Activated T-cell treated with anti-CD3 and anti-CD28 coated beads, Interleukin-2, amount 50 U/mL, for 72 hours (primary cell): Measurements from ENCODE around the gene GNAI1. TPM values are rescaled to one million over a fixed set of nuclear protein-coding genes. Genes with fewer than 3 reads are reported as not detected.
"Not testable (repeated sequence)": the region's sequence is repeated elsewhere in the genome, so short reads cannot be mapped to it uniquely, and the experiment has no call there.

Experiments used
- ATAC-seq, 2 donors: fragments of 150-1000 bp; cut with Tn5 transposase; replicated peaks in 1 of 2; 2 replicates each; pipeline ENCODE4 v1.10.0; 2021; ENCODE audit warnings: moderate library complexity in 2 of 2, mild to moderate bottlenecking in 1 of 2
- DNase-seq, 2 donors: peaks; one replicate each; pipeline ENCODE4 v3.0.0; 2021 to 2022; ENCODE audit warnings: mixed read lengths in 1 of 2
- H3K27ac Mint-ChIP-seq: one replicate; pipeline ENCODE4 v1.8.0; 2022; ENCODE audit warnings: mild to moderate bottlenecking, moderate library complexity, mixed read lengths
- H3K27me3 Mint-ChIP-seq: one replicate; pipeline ENCODE4 v1.8.0; 2022; ENCODE audit warnings: low read depth, mixed read lengths
- H3K36me3 Mint-ChIP-seq, 2 donors: one replicate each; pipeline ENCODE4 v1.8.0; 2022; ENCODE audit warnings: mixed read lengths in 2 of 2, mild to moderate bottlenecking in 1 of 2; ENCODE audit not compliant: insufficient read depth in 2 of 2
- H3K4me1 Mint-ChIP-seq: one replicate; pipeline ENCODE4 v1.8.0; 2022; ENCODE audit warnings: low read depth, mixed read lengths
- H3K4me3 Mint-ChIP-seq, 2 donors: one replicate each; pipeline ENCODE4 v1.8.0; 2022; ENCODE audit warnings: mild to moderate bottlenecking in 2 of 2, mixed read lengths in 2 of 2, moderate library complexity in 2 of 2
- H3K9me3 Mint-ChIP-seq, 2 donors: one replicate each; pipeline ENCODE4 v1.8.0; 2022; ENCODE audit warnings: mixed read lengths in 2 of 2
- total RNA-seq, 2 donors: library from RNA; stranded (reverse); gene quantifications; one replicate each; pipeline ENCODE4 v1.2.3, GENCODE V29; 2022

The GNAI1 gene
- total RNA-seq, 2 donors from 2014 or later, result 4.0 to 4.4 TPM

GRCh38 chr7:80153446-80153845 is 18.8 kb downstream of the GNAI1 start:
- DNase-seq (no peak), ATAC-seq (no peak)
- Mint-ChIP-seq H3K9me3 (peaks cover under 1 to 3% of the 10 kb centered on the region in 2 donors), H3K4me1 (peaks cover 29% of the 10 kb centered on the region), H3K36me3 (peaks cover 0 to 3% of the 10 kb centered on the region in 2 donors), H3K27ac (no peak overlapping the region), H3K27me3 (no peaks in the 10 kb centered on the region), H3K4me3 (no peak overlapping the region)

GRCh38 chr7:80154656-80155333 is 20.2 kb downstream of the GNAI1 start:
- ATAC-seq (no peak), DNase-seq (no peak)
- Mint-ChIP-seq H3K36me3 (peaks cover 0 to 4% of the 10 kb centered on the region in 2 donors), H3K27ac (no peak overlapping the region), H3K9me3 (peaks cover 2 to 5% of the 10 kb centered on the region in 2 donors), H3K4me1 (peaks cover 34% of the 10 kb centered on the region), H3K27me3 (no peaks in the 10 kb centered on the region), H3K4me3 (no peak overlapping the region)

- Mint-ChIP-seq H3K4me3 (no peak overlapping the region), H3K27ac (no peak overlapping the region), H3K27me3 (no peaks in the 10 kb centered on the region), H3K36me3 (peaks cover 0 to 4% of the 10 kb centered on the region in 2 donors), H3K9me3 (peaks cover 2 to 5% of the 10 kb centered on the region in 2 donors), H3K4me1 (peaks cover 29% of the 10 kb centered on the region)
- ATAC-seq (no peak), DNase-seq (no peak)
Observed at GRCh38 chr7:80155374-80155773, 20.7 kb downstream of the GNAI1 start.

- H3K4me3 Mint-ChIP-seq, H3K36me3 Mint-ChIP-seq, H3K27me3 Mint-ChIP-seq, ATAC-seq, DNase-seq, H3K27ac Mint-ChIP-seq, H3K9me3 Mint-ChIP-seq: not testable (repeated sequence)
- H3K4me1 Mint-ChIP-seq, result peaks cover 15% of the 10 kb centered on the region
Observed at GRCh38 chr7:80157770-80158169, 23.1 kb downstream of the GNAI1 start.

- ATAC-seq (no peak), DNase-seq (no peak)
- no peak overlapping the region for H3K4me3 Mint-ChIP-seq
- no peaks in the 10 kb centered on the region for H3K27me3 Mint-ChIP-seq
- H3K4me1 Mint-ChIP-seq, result peaks cover 18% of the 10 kb centered on the region
- H3K36me3 Mint-ChIP-seq, result peaks cover 0 to 10% of the 10 kb centered on the region in 2 donors
- H3K27ac Mint-ChIP-seq, result no peak overlapping the region
- peaks cover 3 to 5% of the 10 kb centered on the region in 2 donors for H3K9me3 Mint-ChIP-seq
Observed at GRCh38 chr7:80159802-80160201, 25.2 kb downstream of the GNAI1 start.

GRCh38 chr7:80161466-80161865 is 26.8 kb downstream of the GNAI1 start:
- no peak for DNase-seq
- Mint-ChIP-seq H3K9me3 (peaks cover 3 to 5% of the 10 kb centered on the region in 2 donors), H3K27me3 (no peaks in the 10 kb centered on the region), H3K27ac (no peak overlapping the region), H3K4me3 (no peak overlapping the region), H3K36me3 (peaks cover 0 to 10% of the 10 kb centered on the region in 2 donors), H3K4me1 (peaks cover 18% of the 10 kb centered on the region)
- ATAC-seq, result no peak

- H3K27me3 Mint-ChIP-seq, result no peaks in the 10 kb centered on the region
- H3K4me1 Mint-ChIP-seq, result peaks cover 9% of the 10 kb centered on the region
- no peak for ATAC-seq
- H3K9me3 Mint-ChIP-seq, result peaks cover 0 to 5% of the 10 kb centered on the region in 2 donors
- H3K36me3 Mint-ChIP-seq, result peaks cover 2 to 8% of the 10 kb centered on the region in 2 donors
- no peak for DNase-seq
- H3K27ac Mint-ChIP-seq, result no peak overlapping the region
- no peak overlapping the region for H3K4me3 Mint-ChIP-seq
Observed at GRCh38 chr7:80165177-80165576, 30.5 kb downstream of the GNAI1 start.

GRCh38 chr7:80170445-80170844 is 35.8 kb downstream of the GNAI1 start:
- H3K9me3 Mint-ChIP-seq, result peaks cover 0 to 5% of the 10 kb centered on the region in 2 donors
- ATAC-seq (no peak), DNase-seq (no peak)
- H3K27me3 Mint-ChIP-seq, result peaks cover 5% of the 10 kb centered on the region
- no peak overlapping the region for H3K4me3 Mint-ChIP-seq
- peaks cover 25% of the 10 kb centered on the region for H3K4me1 Mint-ChIP-seq
- H3K36me3 Mint-ChIP-seq, result peaks cover 5 to 19% of the 10 kb centered on the region in 2 donors
- no peak overlapping the region for H3K27ac Mint-ChIP-seq

GRCh38 chr7:80172387-80172786 is 37.8 kb downstream of the GNAI1 start:
- Mint-ChIP-seq H3K36me3 (peaks cover 5 to 20% of the 10 kb centered on the region in 2 donors), H3K27me3 (peaks cover 9% of the 10 kb centered on the region), H3K4me1 (peaks cover 34% of the 10 kb centered on the region), H3K9me3 (peaks cover 0 to 5% of the 10 kb centered on the region in 2 donors), H3K4me3 (peak overlapping the region; percentile 50 to 59), H3K27ac (no peak overlapping the region)
- no peak for DNase-seq
- ATAC-seq, result peak; percentile 41 to 50

GRCh38 chr7:80175744-80176143 is 41.1 kb downstream of the GNAI1 start:
- Mint-ChIP-seq H3K27me3 (peaks cover 17% of the 10 kb centered on the region), H3K9me3 (no peaks in the 10 kb centered on the region), H3K27ac (no peak overlapping the region), H3K4me1 (peaks cover 46% of the 10 kb centered on the region), H3K36me3 (peaks cover 2 to 17% of the 10 kb centered on the region in 2 donors), H3K4me3 (peak overlapping the region; percentile 22 to 43)
- DNase-seq (no peak), ATAC-seq (peak; percentile 85 to 92)

- ATAC-seq, result no peak
- peaks cover 0 to 1% of the 10 kb centered on the region in 2 donors for H3K9me3 Mint-ChIP-seq
- no peak for DNase-seq
- peaks cover 11% of the 10 kb centered on the region for H3K27me3 Mint-ChIP-seq
- H3K4me3 Mint-ChIP-seq, result no peak overlapping the region
- peaks cover 18% of the 10 kb centered on the region for H3K4me1 Mint-ChIP-seq
- H3K36me3 Mint-ChIP-seq, result peaks cover 0 to 6% of the 10 kb centered on the region in 2 donors
- H3K27ac Mint-ChIP-seq, result no peak overlapping the region
Observed at GRCh38 chr7:80181411-80181810, 46.8 kb downstream of the GNAI1 start.

- DNase-seq (no peak), ATAC-seq (no peak)
- no peak overlapping the region for H3K4me3 Mint-ChIP-seq
- H3K4me1 Mint-ChIP-seq, result peaks cover 14% of the 10 kb centered on the region
- no peak overlapping the region for H3K27ac Mint-ChIP-seq
- peaks cover 4% of the 10 kb centered on the region for H3K27me3 Mint-ChIP-seq
- peaks cover 0 to 5% of the 10 kb centered on the region in 2 donors for H3K36me3 Mint-ChIP-seq
- H3K9me3 Mint-ChIP-seq, result peaks cover 0 to 1% of the 10 kb centered on the region in 2 donors
Observed at GRCh38 chr7:80182630-80183276, 48.1 kb downstream of the GNAI1 start.

GRCh38 chr7:80183351-80183750 is 48.7 kb downstream of the GNAI1 start:
- no peak for ATAC-seq
- no peak for DNase-seq
- Mint-ChIP-seq H3K4me3 (no peak overlapping the region), H3K27ac (no peak overlapping the region), H3K9me3 (peaks cover 0 to 1% of the 10 kb centered on the region in 2 donors), H3K27me3 (no peaks in the 10 kb centered on the region), H3K36me3 (peaks cover 0 to 2% of the 10 kb centered on the region in 2 donors), H3K4me1 (peaks cover 11% of the 10 kb centered on the region)
